HCT116 (cell line): ENCODE data around the gene RAB21. TPM values are rescaled to one million over a fixed set of nuclear protein-coding genes. Genes with fewer than 3 reads are reported as not detected.

Experiments used
- ATAC-seq: fragments of 200-7000 bp; cut with Tn5 transposase; 2 replicates; pipeline ENCODE4 v1.9.1; 2020; ENCODE audit warnings: mild to moderate bottlenecking, moderate library complexity
- BruUV-seq: library from RNA; stranded (reverse); fragments of 400-500 nt; replicated peaks from 2 replicates; lab custom pipeline; 2021; lab: Mats Ljungman, UMichigan
- CTCF ChIA-PET: fragments of 300-600 bp; sonication (Branson Sonifier 250); formaldehyde crosslinking; loops from one replicate; lab custom pipeline; 2021; ENCODE audit warnings: antibody characterized with exemption; lab: Charles Lee
- POLR2A ChIA-PET: fragments of 300-600, 350-600 bp; sonication (Branson Sonifier 250); formaldehyde crosslinking; loops from one replicate; lab custom pipeline; 2021; ENCODE audit warnings: antibody characterized with exemption; lab: Charles Lee
- RAD21 ChIA-PET, 2 experiments: fragments of 300-600 bp; sonication (Branson Sonifier 250); formaldehyde crosslinking; loops; one replicate each; lab custom pipeline; 2023; ENCODE audit warnings: low total read pairs in 2 of 2; ENCODE audit not compliant: uncharacterized antibody in 2 of 2, unreplicated experiment in 2 of 2, low non-redundant PET in 1 of 2; lab: Charles Lee
- DNase-seq: peaks from one replicate; pipeline ENCODE4 v3.0.0-alpha.2; 2010; ENCODE audit warnings: low read depth, low spot score
- H2AFZ ChIP-seq: fragments of 200-600 bp; shearing (Covaris generic), sonication (generic); 2 replicates; pipeline ENCODE4 v1.6.1; 2017; ENCODE audit warnings: low read depth, mixed run types, mixed read lengths, antibody characterized with exemption, low read length; ENCODE audit not compliant: poor library complexity, severe bottlenecking
- H3K27ac ChIP-seq: 2 replicates; pipeline ENCODE4 v1.5.1; 2012; ENCODE audit warnings: low read depth, low read length
- H3K27me3 ChIP-seq: fragments of 200-600 bp; sonication (generic); 2 replicates; pipeline ENCODE4 v1.6.1; 2016; ENCODE audit warnings: mixed run types, low read length, mixed read lengths; ENCODE audit not compliant: insufficient read depth
- H3K36me3 ChIP-seq, 2 experiments: fragments of 200-500 bp in 1 of 2; fragments of 200-600 bp in 1 of 2; sonication (Bioruptor generic) in 1 of 2; sonication (generic) in 1 of 2; 2 replicates each; pipeline versions ENCODE4 v1.5.1 to v1.6.1; 2014 to 2016; ENCODE audit warnings: low read length in 2 of 2, inconsistent platforms in 1 of 2, mixed read lengths in 1 of 2, mixed run types in 1 of 2; ENCODE audit not compliant: insufficient read depth in 2 of 2, control insufficient read depth in 1 of 2
- H3K4me1 ChIP-seq, 2 experiments: fragments of 200-600 bp in 1 of 2; sonication (generic) in 1 of 2; 2 replicates each; pipeline versions ENCODE4 v1.5.1 to v1.6.1; 2012 to 2017; ENCODE audit warnings: low read length in 2 of 2, inconsistent platforms in 1 of 2, mild to moderate bottlenecking in 1 of 2, mixed read lengths in 1 of 2, mixed run types in 1 of 2, moderate library complexity in 1 of 2; ENCODE audit not compliant: insufficient read depth in 2 of 2, control insufficient read depth in 1 of 2
- H3K4me2 ChIP-seq: fragments of 200-600 bp; sonication (generic); 2 replicates; pipeline ENCODE4 v1.6.1; 2017; ENCODE audit warnings: mixed run types, low read length, mixed read lengths
- H3K4me3 ChIP-seq, 2 experiments: fragments of 200-600 bp in 1 of 2; sonication (generic) in 1 of 2; replicated peaks in 1 of 2; 2 replicates each; pipeline ENCODE4 v1.5.1; 2011 to 2016; ENCODE audit warnings: low read length in 2 of 2, control low read depth in 1 of 2, low read depth in 1 of 2, mild to moderate bottlenecking in 1 of 2, mixed read lengths in 1 of 2, mixed run types in 1 of 2
- H3K79me2 ChIP-seq: fragments of 200-600 bp; sonication (generic); 2 replicates; pipeline ENCODE4 v1.6.1; 2017; ENCODE audit warnings: mild to moderate bottlenecking, mixed run types, low read length, moderate library complexity, mixed read lengths; ENCODE audit not compliant: insufficient read depth
- H3K9ac ChIP-seq: fragments of 200-600 bp; sonication (generic); 2 replicates; pipeline ENCODE4 v1.6.1; 2016; ENCODE audit warnings: low read length, mixed read lengths
- H3K9me2 ChIP-seq: fragments of 200-600 bp; sonication (generic), shearing (Covaris generic); 2 replicates; pipeline ENCODE4 v1.6.1; 2017; ENCODE audit warnings: mixed run types, mild to moderate bottlenecking, moderate library complexity; ENCODE audit not compliant: insufficient read depth
- H3K9me3 ChIP-seq, 2 experiments: fragments of 200-500 bp in 1 of 2; fragments of 200-600 bp in 1 of 2; sonication (Bioruptor generic) in 1 of 2; sonication (generic) in 1 of 2; 2 replicates each; pipeline ENCODE4 v1.6.1; 2014 to 2017; ENCODE audit warnings: low read length in 2 of 2, mixed read lengths in 2 of 2, inconsistent platforms in 1 of 2, low read depth in 1 of 2, mild to moderate bottlenecking in 1 of 2, mixed run types in 1 of 2, moderate library complexity in 1 of 2; ENCODE audit not compliant: control insufficient read depth in 1 of 2, insufficient read depth in 1 of 2
- H4K20me1 ChIP-seq: fragments of 200-600 bp; sonication (generic), shearing (Covaris generic); 2 replicates; pipeline ENCODE4 v1.6.1; 2017; ENCODE audit warnings: mixed run types, mild to moderate bottlenecking, moderate library complexity; ENCODE audit not compliant: insufficient read depth
- intact Hi-C: fragments of 100-400 bp; cut with micrococcal nuclease; formaldehyde crosslinking; loops from 2 replicates; pipeline ENCODE4 v1.10.0; 2022
- total RNA-seq: library from RNA; stranded (reverse); gene quantifications from one replicate; pipeline ENCODE4 v1.2.1, GENCODE V29; 2021; ENCODE audit not compliant: unreplicated experiment
- TF ChIP-seq, protein P1 (sequence below): IDR thresholded peaks from 2 replicates; pipeline ENCODE4 v1.6.1; 2011; ENCODE audit warnings: mild to moderate bottlenecking, low read length, moderate library complexity; ENCODE audit not compliant: insufficient replicate concordance; ENCODE audit errors: extremely low read depth
- TF ChIP-seq, protein P2 (sequence below), 3 experiments: fragments of 200-600 bp in 1 of 3; sonication (generic) in 1 of 3; IDR thresholded peaks in 2 of 3; conservative IDR thresholded peaks in 1 of 3; 2 replicates each; pipeline ENCODE4 v1.5.1; 2012 to 2017; ENCODE audit warnings: low read depth in 2 of 3, low read length in 2 of 3, antibody characterized with exemption in 1 of 3, borderline replicate concordance in 1 of 3, control low read depth in 1 of 3, mild to moderate bottlenecking in 1 of 3, mixed read lengths in 1 of 3, mixed run types in 1 of 3, moderate library complexity in 1 of 3; ENCODE audit not compliant: insufficient read depth in 1 of 3

The RAB21 gene
- total RNA-seq, 1 experiment from 2014 or later = 57.1 TPM

DNA sequence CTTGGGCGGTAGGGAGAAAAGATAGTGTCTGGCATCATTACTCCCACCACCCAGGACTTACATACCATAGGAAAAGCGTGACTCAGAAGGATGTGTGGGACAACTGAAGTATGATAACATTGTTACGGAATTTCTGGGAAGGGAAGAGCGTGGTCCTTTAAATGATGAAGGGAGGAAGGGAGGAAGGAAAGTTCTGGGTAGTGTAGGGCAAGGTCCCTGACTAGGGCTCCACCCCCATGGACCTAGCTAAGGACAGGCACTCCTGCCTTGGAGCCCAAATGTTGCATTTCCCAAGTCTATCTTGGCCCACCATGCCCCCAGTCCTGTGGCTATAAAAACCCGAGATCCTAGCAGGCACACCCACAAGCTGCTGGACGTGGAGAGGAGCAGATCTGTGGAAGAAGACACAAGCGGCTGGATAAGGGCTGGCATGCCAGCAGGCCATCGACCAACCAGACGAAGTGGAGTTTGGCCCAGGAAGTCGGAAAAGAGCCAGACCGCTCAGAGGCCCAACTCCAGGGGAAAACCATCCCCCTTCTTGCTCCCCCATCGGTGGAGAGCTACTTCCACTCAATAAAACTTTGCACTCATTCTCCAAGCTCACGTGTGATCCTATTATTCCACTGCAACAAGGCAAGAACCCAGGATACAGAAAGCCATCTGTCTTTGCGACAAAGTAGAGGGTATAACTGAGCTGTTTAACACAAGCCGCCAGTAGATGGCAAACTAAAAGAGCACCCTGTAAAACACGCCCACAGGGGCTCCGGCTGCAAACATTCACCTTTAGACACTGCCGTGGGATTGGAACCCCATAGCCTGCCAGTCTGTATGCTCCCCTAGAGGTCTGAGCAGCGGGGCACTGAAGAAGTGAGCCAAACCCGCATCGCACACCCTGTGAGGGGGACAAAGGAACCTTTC is 23.0 kb upstream of the RAB21 start:
- peak; percentile 95 for ATAC-seq
- no peaks in the 10 kb centered on the region for H3K9me2 ChIP-seq
- H3K9me3 ChIP-seq = no peaks in the 10 kb centered on the region
- DNase-seq = no peak
- H3K4me1 ChIP-seq = peaks cover 3 to 19% of the 10 kb centered on the region in 2 experiments; a peak in 2 of 4 replicates
- ChIA-PET RAD21 (no interaction called here), POLR2A (no interaction called here), CTCF (interaction anchor here (1.2 to 1.4 kb wide), 2 partner anchors 8 to 15 kb away, joined by 4 read pairs; no protein-coding TSS in a partner anchor)
- peak overlapping the region; percentile 83 for H2AFZ ChIP-seq
- H4K20me1 ChIP-seq = no peaks in the 10 kb centered on the region
- TF ChIP-seq, protein P1, sequence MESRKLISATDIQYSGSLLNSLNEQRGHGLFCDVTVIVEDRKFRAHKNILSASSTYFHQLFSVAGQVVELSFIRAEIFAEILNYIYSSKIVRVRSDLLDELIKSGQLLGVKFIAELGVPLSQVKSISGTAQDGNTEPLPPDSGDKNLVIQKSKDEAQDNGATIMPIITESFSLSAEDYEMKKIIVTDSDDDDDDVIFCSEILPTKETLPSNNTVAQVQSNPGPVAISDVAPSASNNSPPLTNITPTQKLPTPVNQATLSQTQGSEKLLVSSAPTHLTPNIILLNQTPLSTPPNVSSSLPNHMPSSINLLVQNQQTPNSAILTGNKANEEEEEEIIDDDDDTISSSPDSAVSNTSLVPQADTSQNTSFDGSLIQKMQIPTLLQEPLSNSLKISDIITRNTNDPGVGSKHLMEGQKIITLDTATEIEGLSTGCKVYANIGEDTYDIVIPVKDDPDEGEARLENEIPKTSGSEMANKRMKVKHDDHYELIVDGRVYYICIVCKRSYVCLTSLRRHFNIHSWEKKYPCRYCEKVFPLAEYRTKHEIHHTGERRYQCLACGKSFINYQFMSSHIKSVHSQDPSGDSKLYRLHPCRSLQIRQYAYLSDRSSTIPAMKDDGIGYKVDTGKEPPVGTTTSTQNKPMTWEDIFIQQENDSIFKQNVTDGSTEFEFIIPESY = no peak
- TF ChIP-seq, protein P2, sequence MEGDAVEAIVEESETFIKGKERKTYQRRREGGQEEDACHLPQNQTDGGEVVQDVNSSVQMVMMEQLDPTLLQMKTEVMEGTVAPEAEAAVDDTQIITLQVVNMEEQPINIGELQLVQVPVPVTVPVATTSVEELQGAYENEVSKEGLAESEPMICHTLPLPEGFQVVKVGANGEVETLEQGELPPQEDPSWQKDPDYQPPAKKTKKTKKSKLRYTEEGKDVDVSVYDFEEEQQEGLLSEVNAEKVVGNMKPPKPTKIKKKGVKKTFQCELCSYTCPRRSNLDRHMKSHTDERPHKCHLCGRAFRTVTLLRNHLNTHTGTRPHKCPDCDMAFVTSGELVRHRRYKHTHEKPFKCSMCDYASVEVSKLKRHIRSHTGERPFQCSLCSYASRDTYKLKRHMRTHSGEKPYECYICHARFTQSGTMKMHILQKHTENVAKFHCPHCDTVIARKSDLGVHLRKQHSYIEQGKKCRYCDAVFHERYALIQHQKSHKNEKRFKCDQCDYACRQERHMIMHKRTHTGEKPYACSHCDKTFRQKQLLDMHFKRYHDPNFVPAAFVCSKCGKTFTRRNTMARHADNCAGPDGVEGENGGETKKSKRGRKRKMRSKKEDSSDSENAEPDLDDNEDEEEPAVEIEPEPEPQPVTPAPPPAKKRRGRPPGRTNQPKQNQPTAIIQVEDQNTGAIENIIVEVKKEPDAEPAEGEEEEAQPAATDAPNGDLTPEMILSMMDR (IDR thresholded peaks at IDR 0.05 in 2 of 3, conservative IDR thresholded peaks at IDR 0.05 in 1 of 3; ENCODE audit: borderline replicate concordance in 1 of 3, insufficient read depth in 1 of 3, low read depth in 2 of 3, low read length in 2 of 3) = peak in 2 of 3 experiments; percentile 41; a peak in 3 of 6 replicates
- no peaks in the 10 kb centered on the region for H3K27me3 ChIP-seq
- no peaks in the 10 kb centered on the region for H3K36me3 ChIP-seq
- H3K4me3 ChIP-seq = no peak overlapping the region
- H3K79me2 ChIP-seq = no peaks in the 10 kb centered on the region
- H3K4me2 ChIP-seq = peak overlapping the region; percentile 29
- BruUV-seq = no TSS peak
- intact Hi-C loops = no loop called here
- H3K9ac ChIP-seq = no peak overlapping the region
- H3K27ac ChIP-seq = no peak overlapping the region
